ENCODE results near the gene KCND3.
"Not testable (repeated sequence)": the region's sequence is repeated elsewhere in the genome, so short reads cannot be mapped to it uniquely, and the experiment has no call there.

Gene KCND3

DNA sequence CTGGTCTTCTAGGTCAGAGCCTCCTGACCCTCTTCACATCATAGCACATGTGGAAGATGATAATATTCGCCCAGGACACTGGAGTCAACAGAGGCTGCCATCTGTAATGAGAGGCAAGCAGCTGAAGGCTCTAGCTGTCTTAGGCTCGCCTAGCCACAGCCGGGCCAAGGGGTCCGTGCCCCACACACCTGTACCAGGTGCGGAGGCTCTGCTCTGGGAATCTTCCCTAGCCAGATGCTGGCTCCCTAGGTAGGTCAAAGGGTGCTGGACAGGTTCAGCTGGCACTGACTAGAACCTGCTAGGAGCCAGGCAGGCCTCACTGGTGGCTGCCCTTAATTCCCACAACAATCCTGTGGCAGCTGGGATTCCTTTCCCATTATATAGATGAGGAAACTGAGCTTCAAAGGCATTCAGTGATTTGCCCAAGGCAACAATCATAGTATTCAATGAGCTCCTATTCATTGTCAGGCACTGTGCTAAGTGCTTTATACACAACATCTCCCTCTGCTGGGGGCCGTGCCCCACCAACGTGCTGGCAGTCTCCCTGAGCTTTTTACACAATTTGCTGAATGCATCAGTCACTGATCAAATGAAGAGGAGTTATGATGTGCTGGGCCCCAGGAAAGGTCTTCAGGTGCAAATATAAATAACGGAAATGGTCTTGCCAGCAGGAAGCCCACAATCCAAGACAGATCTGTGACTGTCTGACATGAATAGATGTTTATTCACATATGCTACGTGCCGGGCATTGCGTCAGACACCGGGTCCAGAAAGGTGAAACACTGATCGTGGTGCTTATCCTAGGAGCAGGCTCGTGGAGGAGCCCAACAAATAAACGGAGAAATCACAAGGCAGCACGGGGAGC lies 175.8 kb downstream of the KCND3 start:
- Histone ChIP-seq H3K36me3 (no peaks in the 10 kb centered on the region), H3K4me2 (no peak overlapping the region), H3K9ac (no peak overlapping the region), H3K27me3 (no peaks in the 10 kb centered on the region), H3K27ac (no peak overlapping the region), H4K20me1 (no peaks in the 10 kb centered on the region; a peak in 1 of 22 replicates), H3K9me3 (replicated peaks in 1 of 11) (no peaks in the 10 kb centered on the region), H3K4me1 (no peaks in the 10 kb centered on the region), H3K4me3 (no peak overlapping the region)
- TF ChIP-seq Cebpa-rat (IDR thresholded peaks at IDR 0.05), result no peak

- Histone ChIP-seq H3K4me2 (no peak overlapping the region), H3K27ac (no peak overlapping the region), H3K36me3 (no peaks in the 10 kb centered on the region), H3K9me3 (replicated peaks in 1 of 11) (no peaks in the 10 kb centered on the region), H4K20me1 (no peaks in the 10 kb centered on the region; a peak in 1 of 22 replicates), H3K4me1 (no peaks in the 10 kb centered on the region), H3K9ac (no peak overlapping the region), H3K27me3 (no peaks in the 10 kb centered on the region), H3K4me3 (no peak overlapping the region)
- TF ChIP-seq Cebpa-rat (IDR thresholded peaks at IDR 0.05), result no peak
These were observed 177.2 kb downstream of the KCND3 start for GRCh38 chr1:111812306-111812705.

DNA sequence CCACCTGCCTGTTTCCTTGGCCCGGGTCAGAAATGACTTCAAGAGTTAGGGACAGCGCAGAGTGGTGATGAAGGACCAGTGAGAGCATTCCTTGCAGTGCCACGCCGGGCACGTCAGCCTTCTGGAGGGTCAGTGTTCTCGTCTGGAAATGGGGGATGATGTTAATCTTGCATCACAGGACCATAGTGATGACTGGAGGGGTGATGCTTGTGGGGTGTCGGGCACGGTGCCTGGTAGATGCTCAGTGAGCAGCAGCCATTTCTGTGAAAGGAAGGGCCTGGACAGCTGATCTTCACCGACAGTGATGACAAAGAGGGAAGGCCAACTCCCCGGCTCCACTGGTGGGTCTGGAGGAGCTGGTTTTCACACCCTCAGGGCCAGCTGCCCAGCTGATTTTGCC lies 177.6 kb downstream of the KCND3 start:
- Histone ChIP-seq H3K4me1 (no peaks in the 10 kb centered on the region), H3K27ac (no peak overlapping the region), H3K36me3 (no peaks in the 10 kb centered on the region), H3K27me3 (no peaks in the 10 kb centered on the region), H3K9me3 (replicated peaks in 1 of 11) (no peaks in the 10 kb centered on the region), H3K4me2 (no peak overlapping the region), H3K9ac (no peak overlapping the region), H3K4me3 (no peak overlapping the region), H4K20me1 (no peaks in the 10 kb centered on the region; a peak in 1 of 22 replicates)
- no peak for TF ChIP-seq Cebpa-rat (IDR thresholded peaks at IDR 0.05)

- H3K4me3 ChIP-seq, result no peak overlapping the region
- H3K27ac ChIP-seq, result no peak overlapping the region
- no peak for TF ChIP-seq Cebpa-rat (IDR thresholded peaks at IDR 0.05)
- H3K4me2 ChIP-seq, result no peak overlapping the region
- H3K9ac ChIP-seq, result no peak overlapping the region
- H3K27me3 ChIP-seq, result no peaks in the 10 kb centered on the region
- peaks cover 0 to 7% (median 0%) of the 10 kb centered on the region in 10 experiments; a peak in 2 of 20 replicates for H3K4me1 ChIP-seq
- H3K9me3 ChIP-seq (replicated peaks in 1 of 11), result no peaks in the 10 kb centered on the region
- no peaks in the 10 kb centered on the region for H3K36me3 ChIP-seq
- no peaks in the 10 kb centered on the region for H4K20me1 ChIP-seq
These were observed 184.2 kb downstream of the KCND3 start for GRCh38 chr1:111805251-111805650.

GRCh38 chr1:111804776-111805175 lies 184.7 kb downstream of the KCND3 start:
- H3K9ac ChIP-seq, result no peak overlapping the region
- no peaks in the 10 kb centered on the region for H3K36me3 ChIP-seq
- no peak overlapping the region for H3K27ac ChIP-seq
- H3K9me3 ChIP-seq (replicated peaks in 1 of 11), result no peaks in the 10 kb centered on the region
- no peaks in the 10 kb centered on the region for H4K20me1 ChIP-seq
- H3K27me3 ChIP-seq, result no peaks in the 10 kb centered on the region
- peaks cover 0 to 7% (median 0%) of the 10 kb centered on the region in 10 experiments; a peak in 2 of 20 replicates for H3K4me1 ChIP-seq
- no peak overlapping the region for H3K4me3 ChIP-seq
- no peak overlapping the region for H3K4me2 ChIP-seq
- TF ChIP-seq Cebpa-rat (IDR thresholded peaks at IDR 0.05), result no peak

- Histone ChIP-seq H3K9ac (no peak overlapping the region), H4K20me1 (no peaks in the 10 kb centered on the region), H3K4me2 (no peak overlapping the region), H3K4me1 (peaks cover 0 to 7% (median 0%) of the 10 kb centered on the region in 10 experiments; a peak in 2 of 20 replicates), H3K36me3 (no peaks in the 10 kb centered on the region), H3K9me3 (replicated peaks in 1 of 11) (no peaks in the 10 kb centered on the region; a peak in 1 of 22 replicates), H3K4me3 (no peak overlapping the region), H3K27ac (no peak overlapping the region), H3K27me3 (no peaks in the 10 kb centered on the region)
- TF ChIP-seq Cebpa-rat (IDR thresholded peaks at IDR 0.05), result no peak
These were observed 185.5 kb downstream of the KCND3 start for GRCh38 chr1:111803951-111804350.

- no peaks in the 10 kb centered on the region for H3K36me3 ChIP-seq
- no peaks in the 10 kb centered on the region for H4K20me1 ChIP-seq
- H3K4me3 ChIP-seq, result no peak overlapping the region
- H3K9me3 ChIP-seq (replicated peaks in 1 of 11), result no peaks in the 10 kb centered on the region; a peak in 1 of 22 replicates
- peaks cover 0 to 7% (median 0%) of the 10 kb centered on the region in 10 experiments; a peak in 2 of 20 replicates for H3K4me1 ChIP-seq
- H3K4me2 ChIP-seq, result no peak overlapping the region
- no peak for TF ChIP-seq Cebpa-rat (IDR thresholded peaks at IDR 0.05)
- no peak overlapping the region for H3K27ac ChIP-seq
- H3K27me3 ChIP-seq, result no peaks in the 10 kb centered on the region
- no peak overlapping the region for H3K9ac ChIP-seq
These were observed 186.5 kb downstream of the KCND3 start for GRCh38 chr1:111802984-111803383.

- no peak overlapping the region for H3K4me3 ChIP-seq
- no peak overlapping the region for H3K9ac ChIP-seq
- H4K20me1 ChIP-seq, result no peaks in the 10 kb centered on the region
- H3K27ac ChIP-seq, result no peak overlapping the region
- no peaks in the 10 kb centered on the region; a peak in 1 of 22 replicates for H3K9me3 ChIP-seq (replicated peaks in 1 of 11)
- no peak overlapping the region for H3K4me2 ChIP-seq
- no peaks in the 10 kb centered on the region for H3K27me3 ChIP-seq
- H3K4me1 ChIP-seq, result peaks cover 0 to 7% (median 0%) of the 10 kb centered on the region in 10 experiments; a peak in 2 of 20 replicates
- TF ChIP-seq Cebpa-rat (IDR thresholded peaks at IDR 0.05), result no peak
- no peaks in the 10 kb centered on the region for H3K36me3 ChIP-seq
These were observed 187.4 kb downstream of the KCND3 start for GRCh38 chr1:111802110-111802509.

DNA sequence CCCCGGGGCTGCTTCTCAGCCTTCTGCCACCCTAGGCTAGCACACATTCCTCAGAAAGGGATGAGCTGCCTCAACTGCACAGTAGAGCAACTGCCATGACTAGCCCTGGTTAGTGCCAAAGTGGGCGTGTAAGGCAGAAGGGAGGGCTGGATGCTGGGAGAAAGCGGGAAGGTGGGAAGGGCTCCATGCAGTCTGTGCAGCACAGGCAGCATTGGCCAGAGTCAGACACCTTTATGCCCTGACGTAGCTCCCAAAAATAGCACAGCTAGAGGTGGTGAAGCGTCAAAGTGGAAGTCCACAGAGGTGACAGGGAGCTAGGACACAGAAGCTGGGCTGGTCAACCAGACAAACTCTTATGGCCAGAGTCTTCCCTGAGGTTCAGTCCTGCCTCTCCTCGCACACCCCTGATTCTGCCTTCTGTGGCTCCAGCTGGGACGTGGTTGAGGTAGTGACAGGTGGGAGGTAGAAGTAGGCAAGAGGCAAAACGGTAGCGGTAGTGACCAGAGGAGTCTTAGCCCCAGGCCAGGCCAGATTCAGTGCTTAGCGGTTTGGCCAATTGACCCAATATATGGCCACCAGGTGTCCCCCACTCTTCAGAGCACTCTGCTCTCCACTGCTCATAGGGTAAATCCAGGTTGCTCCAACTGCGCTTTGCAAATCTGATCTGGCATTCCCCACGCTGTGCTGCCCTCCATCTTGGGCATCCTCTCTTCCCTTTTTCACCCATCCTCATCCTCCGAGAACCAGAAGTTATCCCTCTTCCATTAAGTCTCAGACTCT lies 188.2 kb downstream of the KCND3 start:
- no peak for TF ChIP-seq Cebpa-rat (IDR thresholded peaks at IDR 0.05)
- Histone ChIP-seq H3K27me3 (no peaks in the 10 kb centered on the region), H3K4me1 (peaks cover 0 to 7% (median 0%) of the 10 kb centered on the region in 10 experiments; a peak in 2 of 20 replicates), H3K9me3 (replicated peaks in 1 of 11) (no peaks in the 10 kb centered on the region; a peak in 1 of 22 replicates), H3K4me3 (no peak overlapping the region), H3K4me2 (no peak overlapping the region), H3K36me3 (no peaks in the 10 kb centered on the region), H3K27ac (no peak overlapping the region), H4K20me1 (no peaks in the 10 kb centered on the region), H3K9ac (no peak overlapping the region)

- H4K20me1 ChIP-seq; H3K27me3 ChIP-seq; H3K36me3 ChIP-seq; H3K27ac ChIP-seq; H3K9ac ChIP-seq; H3K4me1 ChIP-seq; H3K4me2 ChIP-seq; H3K4me3 ChIP-seq; H3K9me3 ChIP-seq (replicated peaks in 1 of 11): not testable (repeated sequence)
These were observed 189.7 kb downstream of the KCND3 start for GRCh38 chr1:111799722-111800121.
